Measurements from ENCODE around the gene ZFPM1.

ZFPM1 gene

GRCh38 chr16:88445583-88445960 is 7.5 kb upstream of the ZFPM1 start:
- TF ChIP-seq, protein P1, sequence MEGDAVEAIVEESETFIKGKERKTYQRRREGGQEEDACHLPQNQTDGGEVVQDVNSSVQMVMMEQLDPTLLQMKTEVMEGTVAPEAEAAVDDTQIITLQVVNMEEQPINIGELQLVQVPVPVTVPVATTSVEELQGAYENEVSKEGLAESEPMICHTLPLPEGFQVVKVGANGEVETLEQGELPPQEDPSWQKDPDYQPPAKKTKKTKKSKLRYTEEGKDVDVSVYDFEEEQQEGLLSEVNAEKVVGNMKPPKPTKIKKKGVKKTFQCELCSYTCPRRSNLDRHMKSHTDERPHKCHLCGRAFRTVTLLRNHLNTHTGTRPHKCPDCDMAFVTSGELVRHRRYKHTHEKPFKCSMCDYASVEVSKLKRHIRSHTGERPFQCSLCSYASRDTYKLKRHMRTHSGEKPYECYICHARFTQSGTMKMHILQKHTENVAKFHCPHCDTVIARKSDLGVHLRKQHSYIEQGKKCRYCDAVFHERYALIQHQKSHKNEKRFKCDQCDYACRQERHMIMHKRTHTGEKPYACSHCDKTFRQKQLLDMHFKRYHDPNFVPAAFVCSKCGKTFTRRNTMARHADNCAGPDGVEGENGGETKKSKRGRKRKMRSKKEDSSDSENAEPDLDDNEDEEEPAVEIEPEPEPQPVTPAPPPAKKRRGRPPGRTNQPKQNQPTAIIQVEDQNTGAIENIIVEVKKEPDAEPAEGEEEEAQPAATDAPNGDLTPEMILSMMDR (IDR thresholded peaks at IDR 0.05; ENCODE audit: low read depth, low read length), result no peak
- H3K4me3 ChIP-seq (ENCODE audit: low read depth, low read length), result no peak overlapping the region

- TF ChIP-seq, protein P1 (IDR thresholded peaks at IDR 0.05; ENCODE audit: low read depth, low read length), result no peak
- H3K4me3 ChIP-seq (ENCODE audit: low read depth, low read length), result no peak overlapping the region
These were observed 7.0 kb upstream of the ZFPM1 start for GRCh38 chr16:88446061-88446460.

DNA sequence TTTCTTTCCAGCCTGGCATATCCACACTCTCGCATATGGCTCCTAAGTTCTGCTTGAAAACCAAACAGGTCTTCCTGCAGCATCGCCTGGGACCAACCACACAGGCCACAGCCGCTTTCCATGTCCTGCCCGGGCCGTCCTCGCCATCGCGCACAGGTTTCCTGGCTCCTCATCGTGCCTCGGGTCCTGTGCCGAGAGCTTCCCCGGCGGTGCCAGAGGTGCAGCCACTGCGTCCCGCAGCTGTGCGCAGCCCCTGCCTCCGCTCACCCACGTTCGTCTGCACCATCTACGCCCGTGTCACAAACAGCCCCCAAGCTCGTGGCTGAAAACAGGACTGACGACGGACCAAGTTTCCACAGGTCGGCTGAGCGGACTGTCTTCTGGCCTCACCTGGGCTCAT is 6.3 kb upstream of the ZFPM1 start:
- TF ChIP-seq, protein P1 (IDR thresholded peaks at IDR 0.05; ENCODE audit: low read depth, low read length), result no peak
- H3K4me3 ChIP-seq (ENCODE audit: low read depth, low read length), result no peak overlapping the region

- TF ChIP-seq, protein P1 (IDR thresholded peaks at IDR 0.05; ENCODE audit: low read depth, low read length), result no peak
- H3K4me3 ChIP-seq (ENCODE audit: low read depth, low read length), result no peak overlapping the region
These were observed 5.2 kb upstream of the ZFPM1 start for GRCh38 chr16:88447881-88448280.

DNA sequence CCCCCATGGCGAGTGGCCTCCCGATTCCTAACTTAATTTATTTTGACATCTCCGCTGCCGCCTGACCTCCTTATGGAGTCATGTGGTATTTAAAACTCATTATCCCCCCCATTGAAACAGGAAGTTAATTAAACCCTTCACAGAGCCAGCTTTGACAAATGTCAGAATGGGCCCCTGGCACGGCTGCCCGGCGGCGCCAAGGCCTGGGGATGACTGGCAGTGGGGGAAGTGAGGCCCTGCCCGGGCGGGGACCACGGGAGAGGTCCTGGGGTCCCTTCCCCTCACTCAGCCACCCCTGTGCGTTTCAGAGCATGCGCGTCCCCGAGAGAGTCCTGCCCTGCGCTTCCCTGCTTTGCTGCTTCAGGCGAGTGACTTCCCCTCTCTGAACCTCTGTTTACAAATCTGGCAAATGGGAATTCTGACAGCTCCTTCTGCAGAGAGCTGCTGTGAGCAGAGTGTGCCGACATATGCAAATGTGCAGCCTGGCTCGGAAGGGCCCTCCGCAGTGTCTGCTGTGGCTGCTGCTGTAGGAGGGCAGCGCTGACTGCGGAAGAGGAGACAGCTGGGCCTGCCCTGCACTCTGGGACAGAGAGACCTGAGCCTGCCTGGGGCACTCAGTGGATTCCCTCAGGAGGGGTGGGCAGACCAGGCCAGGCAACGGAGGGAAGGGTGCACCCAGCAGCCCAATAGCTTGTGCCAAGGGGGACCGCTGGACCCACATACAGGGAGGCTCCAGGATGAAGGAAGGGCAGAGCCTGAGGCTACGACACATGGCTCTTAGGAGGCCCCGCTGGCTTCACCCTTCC is 4.4 kb upstream of the ZFPM1 start:
- no peak overlapping the region for H3K4me3 ChIP-seq (ENCODE audit: low read depth, low read length)
- TF ChIP-seq, protein P1 (IDR thresholded peaks at IDR 0.05; ENCODE audit: low read depth, low read length), result no peak

GRCh38 chr16:88449267-88449561 is 3.9 kb upstream of the ZFPM1 start:
- H3K4me3 ChIP-seq (ENCODE audit: low read depth, low read length), result no peak overlapping the region
- TF ChIP-seq, protein P1 (IDR thresholded peaks at IDR 0.05; ENCODE audit: low read depth, low read length), result no peak

- H3K4me3 ChIP-seq (ENCODE audit: low read depth, low read length), result peak overlapping the region; percentile 56; the same call in 1 of the 2 replicates
- TF ChIP-seq, protein P1 (IDR thresholded peaks at IDR 0.05; ENCODE audit: low read depth, low read length), result no peak
These were observed 1.2 kb upstream of the ZFPM1 start for GRCh38 chr16:88451586-88452481.
